Lower lobe of right lung (tissue), 2 donors: ENCODE results near the gene DLD. TPM values are rescaled to one million over a fixed set of nuclear protein-coding genes. Genes with fewer than 3 reads are reported as not detected.

ENCODE experiments used
- ATAC-seq, 2 donors: fragments of 200-7000 bp; cut with Tn5 transposase; one replicate each; pipeline ENCODE4 v1.9.1; 2020 to 2022; ENCODE audit warnings: mild to moderate bottlenecking in 2 of 2, moderate library complexity in 2 of 2
- DNase-seq: peaks from one replicate; pipeline ENCODE4 v3.0.0-alpha.2; 2020
- H3K27ac ChIP-seq: fragments of 200-600 bp; one replicate; pipeline ENCODE4 v1.8.0; 2022
- H3K27me3 ChIP-seq: fragments of 200-600 bp; one replicate; pipeline ENCODE4 v1.8.0; 2022; ENCODE audit warnings: low read depth
- H3K36me3 ChIP-seq: fragments of 200-600 bp; one replicate; pipeline ENCODE4 v1.8.0; 2022; ENCODE audit warnings: mild to moderate bottlenecking
- H3K4me1 ChIP-seq: fragments of 200-600 bp; one replicate; pipeline ENCODE4 v1.8.0; 2022
- H3K4me3 ChIP-seq: fragments of 200-600 bp; one replicate; pipeline ENCODE4 v1.8.0; 2022; ENCODE audit warnings: mild to moderate bottlenecking
- H3K9me3 ChIP-seq: fragments of 200-600 bp; one replicate; pipeline ENCODE4 v1.8.0; 2022
- intact Hi-C: fragments of 100-400 bp; cut with DNase I; formaldehyde crosslinking; loops from one replicate; pipeline ENCODE4 v1.11.0; 2022
- total RNA-seq: library from RNA; stranded (reverse); fragmentation: NEBNext Ultra II Directional; extraction: Animal tissue kit (Norgen Biotek cat#: 25700); gene quantifications from one replicate; pipeline ENCODE4 v1.2.1, GENCODE V29; 2021
- TF ChIP-seq, protein P1 (sequence below): fragments of 200-600 bp; IDR thresholded peaks from one replicate; pipeline ENCODE4 v1.8.0; 2022; ENCODE audit warnings: antibody characterized with exemption, mild to moderate bottlenecking
- donor health status: DM: no; HTN: yes; CAD: no; lungs with severe emphysema.

DLD gene
- total RNA-seq, 1 donor from 2014 or later, result 64.1 TPM

DNA sequence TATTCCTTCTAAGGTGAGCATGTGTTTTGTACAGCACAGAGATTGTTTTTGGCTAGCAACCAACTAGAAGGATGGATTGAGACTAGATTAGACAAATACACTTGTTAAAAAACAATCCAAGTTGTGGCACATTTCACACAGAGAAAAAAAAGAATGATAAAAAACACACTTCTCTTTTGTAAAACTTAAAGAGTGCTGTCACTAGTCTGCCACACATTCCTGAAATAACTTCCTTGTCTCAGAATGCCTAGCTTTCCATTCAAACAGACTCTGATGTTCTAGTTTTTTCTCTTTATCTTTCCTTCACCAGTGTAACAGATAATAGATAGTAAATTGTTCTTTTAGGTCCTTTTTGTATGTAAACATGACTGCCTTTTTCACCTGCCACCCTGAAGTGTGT, 11.4 kb downstream of the DLD start:
- peaks cover 16% of the 10 kb centered on the region for H3K4me1 ChIP-seq
- H3K9me3 ChIP-seq, result no peaks in the 10 kb centered on the region
- TF ChIP-seq, protein P1, sequence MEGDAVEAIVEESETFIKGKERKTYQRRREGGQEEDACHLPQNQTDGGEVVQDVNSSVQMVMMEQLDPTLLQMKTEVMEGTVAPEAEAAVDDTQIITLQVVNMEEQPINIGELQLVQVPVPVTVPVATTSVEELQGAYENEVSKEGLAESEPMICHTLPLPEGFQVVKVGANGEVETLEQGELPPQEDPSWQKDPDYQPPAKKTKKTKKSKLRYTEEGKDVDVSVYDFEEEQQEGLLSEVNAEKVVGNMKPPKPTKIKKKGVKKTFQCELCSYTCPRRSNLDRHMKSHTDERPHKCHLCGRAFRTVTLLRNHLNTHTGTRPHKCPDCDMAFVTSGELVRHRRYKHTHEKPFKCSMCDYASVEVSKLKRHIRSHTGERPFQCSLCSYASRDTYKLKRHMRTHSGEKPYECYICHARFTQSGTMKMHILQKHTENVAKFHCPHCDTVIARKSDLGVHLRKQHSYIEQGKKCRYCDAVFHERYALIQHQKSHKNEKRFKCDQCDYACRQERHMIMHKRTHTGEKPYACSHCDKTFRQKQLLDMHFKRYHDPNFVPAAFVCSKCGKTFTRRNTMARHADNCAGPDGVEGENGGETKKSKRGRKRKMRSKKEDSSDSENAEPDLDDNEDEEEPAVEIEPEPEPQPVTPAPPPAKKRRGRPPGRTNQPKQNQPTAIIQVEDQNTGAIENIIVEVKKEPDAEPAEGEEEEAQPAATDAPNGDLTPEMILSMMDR, result no peak
- intact Hi-C loops, result no loop called here
- H3K4me3 ChIP-seq, result no peak overlapping the region
- H3K36me3 ChIP-seq, result peaks cover 57% of the 10 kb centered on the region
- DNase-seq, result no peak
- ATAC-seq, result no peak
- no peak overlapping the region for H3K27ac ChIP-seq
- H3K27me3 ChIP-seq, result no peaks in the 10 kb centered on the region

- Histone ChIP-seq H3K9me3 (no peaks in the 10 kb centered on the region), H3K36me3 (peaks cover 88% of the 10 kb centered on the region), H3K27me3 (no peaks in the 10 kb centered on the region), H3K4me3 (no peak overlapping the region), H3K4me1 (peaks cover 10% of the 10 kb centered on the region), H3K27ac (peak overlapping the region; percentile 26)
- intact Hi-C loops, result no loop called here
- TF ChIP-seq, protein P1, result no peak
- ATAC-seq (peak; percentile 67 to 70), DNase-seq (no peak)
These were observed 16.8 kb downstream of the DLD start for GRCh38 chr7:107907790-107908189.

- H3K4me1 ChIP-seq, result peaks cover 14% of the 10 kb centered on the region
- H3K9me3 ChIP-seq, result no peaks in the 10 kb centered on the region
- no peak overlapping the region for H3K4me3 ChIP-seq
- DNase-seq (no peak), ATAC-seq (no peak)
- H3K36me3 ChIP-seq, result peaks cover 72% of the 10 kb centered on the region
- intact Hi-C loops, result no loop called here
- no peak overlapping the region for H3K27ac ChIP-seq
- TF ChIP-seq, protein P1, result no peak
- H3K27me3 ChIP-seq, result no peaks in the 10 kb centered on the region
These were observed 18.5 kb downstream of the DLD start for GRCh38 chr7:107909445-107909844.

DNA sequence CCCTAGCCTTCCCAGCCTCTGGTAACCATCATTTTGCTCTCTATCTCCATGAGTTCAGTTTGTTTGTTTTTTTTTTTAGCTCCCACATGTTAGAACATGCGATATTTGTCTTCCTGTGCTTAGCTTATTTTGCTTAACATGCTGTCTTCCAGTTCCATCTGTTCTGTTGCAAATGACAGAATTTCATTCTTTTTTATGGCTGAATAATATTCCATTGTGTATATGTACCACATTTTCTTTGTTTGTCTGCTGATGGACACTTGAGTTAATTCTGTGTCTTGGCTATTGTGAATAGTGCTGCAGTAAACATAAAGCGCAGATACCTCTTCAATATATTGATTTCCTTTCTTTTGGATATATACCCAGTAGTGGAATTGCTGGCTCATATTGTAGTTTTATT, 21.0 kb downstream of the DLD start:
- ATAC-seq, result no peak
- Histone ChIP-seq H3K27me3 (no peaks in the 10 kb centered on the region), H3K36me3 (peaks cover 65% of the 10 kb centered on the region), H3K4me1 (peaks cover 14% of the 10 kb centered on the region), H3K9me3 (no peaks in the 10 kb centered on the region), H3K27ac (no peak overlapping the region), H3K4me3 (no peak overlapping the region)
- intact Hi-C loops, result no loop called here
- TF ChIP-seq, protein P1, result no peak
- no peak for DNase-seq

DNA sequence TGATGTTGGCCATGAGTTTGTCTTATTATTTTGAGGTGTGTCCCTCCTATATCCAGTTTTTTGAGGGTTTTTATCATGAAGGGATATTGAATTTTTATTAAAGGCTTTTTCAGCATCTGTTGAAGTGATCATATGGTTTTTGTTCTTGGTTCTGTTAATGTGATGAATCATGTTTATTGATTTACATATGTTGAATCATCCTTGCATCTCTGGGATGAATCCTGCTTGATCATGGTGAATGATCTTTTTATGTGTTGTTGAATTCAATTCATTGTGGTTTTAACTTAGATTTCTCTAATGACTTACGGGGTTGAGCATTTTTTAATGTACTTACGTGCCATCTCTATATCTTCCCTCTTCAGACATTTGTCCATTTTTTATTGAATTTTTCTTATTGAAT, 22.9 kb downstream of the DLD start:
- DNase-seq, result no peak
- no peak overlapping the region for H3K27ac ChIP-seq
- ATAC-seq, result no peak
- peaks cover 4% of the 10 kb centered on the region for H3K4me1 ChIP-seq
- intact Hi-C loops, result no loop called here
- no peak overlapping the region for H3K4me3 ChIP-seq
- no peaks in the 10 kb centered on the region for H3K9me3 ChIP-seq
- TF ChIP-seq, protein P1, result no peak
- H3K36me3 ChIP-seq, result peaks cover 72% of the 10 kb centered on the region
- no peaks in the 10 kb centered on the region for H3K27me3 ChIP-seq

GRCh38 chr7:107914831-107915230, 23.8 kb downstream of the DLD start:
- TF ChIP-seq, protein P1, result no peak
- Histone ChIP-seq H3K27me3 (no peaks in the 10 kb centered on the region), H3K9me3 (no peaks in the 10 kb centered on the region), H3K4me3 (no peak overlapping the region), H3K36me3 (peaks cover 72% of the 10 kb centered on the region), H3K27ac (no peak overlapping the region), H3K4me1 (peaks cover 4% of the 10 kb centered on the region)
- intact Hi-C loops, result no loop called here
- DNase-seq, result no peak
- peak; percentile 48 to 59 for ATAC-seq
